ENCODE results near the gene EMP2.
A peak's percentile ranks its signal among the peaks of the same experiment; 100 is the strongest.
"Not testable (repeated sequence)": the region's sequence is repeated elsewhere in the genome, so short reads cannot be mapped to it uniquely, and the experiment has no call there.

EMP2 gene

DNA sequence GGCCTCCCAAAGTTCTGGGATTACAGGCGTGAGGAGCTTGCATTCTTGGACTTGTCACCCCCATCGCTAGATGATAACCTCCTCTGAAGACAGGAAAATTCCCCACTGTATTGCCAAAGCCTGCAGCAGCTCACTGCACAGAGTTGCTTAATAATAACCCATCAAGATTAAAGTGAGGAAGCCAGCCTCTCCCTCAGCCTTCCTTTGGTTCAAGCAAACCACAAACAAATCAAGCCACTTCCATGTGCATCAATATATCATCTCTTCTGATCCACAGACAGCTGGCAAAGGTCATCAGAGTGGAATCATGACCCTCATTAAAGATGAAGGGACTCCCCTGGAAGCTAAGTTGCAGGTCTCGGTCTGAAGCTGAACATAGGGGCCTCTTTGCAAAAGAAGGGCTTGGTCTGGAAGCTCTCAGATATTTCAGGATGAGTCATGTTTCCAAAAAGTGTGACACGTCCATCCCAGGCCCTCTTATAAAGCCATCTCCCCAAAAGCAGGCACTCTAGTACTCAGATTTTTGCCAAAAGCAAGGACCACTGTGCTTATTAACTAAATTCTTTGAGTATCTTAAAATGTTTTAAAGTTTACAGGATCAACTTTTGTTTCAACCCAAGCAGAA lies 4.8 kb downstream of the EMP2 start:
- no peaks in the 10 kb centered on the region for H3K4me1 Mint-ChIP-seq (ENCODE audit: low read depth)
- peaks cover 26% of the 10 kb centered on the region for H3K27me3 Mint-ChIP-seq
- H3K27ac Mint-ChIP-seq, result no peak overlapping the region
- H3K4me3 Mint-ChIP-seq, result no peak overlapping the region
- H3K9me3 Mint-ChIP-seq, result no peaks in the 10 kb centered on the region
- no peaks in the 10 kb centered on the region for H3K36me3 Mint-ChIP-seq (ENCODE audit: low read depth)

DNA sequence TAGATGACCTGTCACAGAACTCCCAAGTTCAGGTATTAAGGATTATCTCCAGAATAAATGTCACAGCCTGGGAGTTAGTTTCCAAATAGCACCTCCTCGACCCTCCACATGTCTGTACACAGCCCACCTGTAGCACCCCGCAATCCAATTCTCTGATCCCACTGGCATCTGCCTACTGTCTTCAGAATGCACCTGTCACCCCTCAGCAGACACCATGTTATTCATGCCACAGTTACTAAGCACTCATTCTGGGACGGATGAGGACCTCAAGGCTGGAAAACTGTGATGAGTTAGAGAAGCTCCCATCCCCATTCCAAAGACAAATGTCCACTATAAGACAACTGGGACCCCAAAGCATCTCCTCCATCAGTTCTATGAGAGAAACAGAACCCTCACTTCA lies 7.8 kb downstream of the EMP2 start:
- Mint-ChIP-seq H3K27me3 (peaks cover 7% of the 10 kb centered on the region), H3K4me3 (no peak overlapping the region), H3K27ac (no peak overlapping the region), H3K4me1 (ENCODE audit: low read depth) (no peaks in the 10 kb centered on the region), H3K9me3 (no peaks in the 10 kb centered on the region), H3K36me3 (ENCODE audit: low read depth) (no peaks in the 10 kb centered on the region)

- Mint-ChIP-seq H3K27ac (no peak overlapping the region), H3K27me3 (peaks cover 8% of the 10 kb centered on the region), H3K36me3 (ENCODE audit: low read depth) (no peaks in the 10 kb centered on the region), H3K4me3 (no peak overlapping the region), H3K4me1 (ENCODE audit: low read depth) (no peaks in the 10 kb centered on the region), H3K9me3 (no peaks in the 10 kb centered on the region)
Observed at GRCh38 chr16:10571354-10571753, 9.0 kb downstream of the EMP2 start.

GRCh38 chr16:10569621-10570020 lies 10.8 kb downstream of the EMP2 start:
- Mint-ChIP-seq H3K4me1 (ENCODE audit: low read depth) (no peaks in the 10 kb centered on the region), H3K27me3 (peaks cover 12% of the 10 kb centered on the region), H3K9me3 (no peaks in the 10 kb centered on the region), H3K36me3 (ENCODE audit: low read depth) (no peaks in the 10 kb centered on the region), H3K4me3 (no peak overlapping the region), H3K27ac (no peak overlapping the region)

GRCh38 chr16:10566613-10567012 lies 13.8 kb downstream of the EMP2 start:
- Mint-ChIP-seq H3K9me3 (no peaks in the 10 kb centered on the region), H3K27me3 (peaks cover 25% of the 10 kb centered on the region), H3K4me3 (no peak overlapping the region), H3K36me3 (ENCODE audit: low read depth) (peaks cover 4% of the 10 kb centered on the region), H3K4me1 (ENCODE audit: low read depth) (no peaks in the 10 kb centered on the region), H3K27ac (no peak overlapping the region)

DNA sequence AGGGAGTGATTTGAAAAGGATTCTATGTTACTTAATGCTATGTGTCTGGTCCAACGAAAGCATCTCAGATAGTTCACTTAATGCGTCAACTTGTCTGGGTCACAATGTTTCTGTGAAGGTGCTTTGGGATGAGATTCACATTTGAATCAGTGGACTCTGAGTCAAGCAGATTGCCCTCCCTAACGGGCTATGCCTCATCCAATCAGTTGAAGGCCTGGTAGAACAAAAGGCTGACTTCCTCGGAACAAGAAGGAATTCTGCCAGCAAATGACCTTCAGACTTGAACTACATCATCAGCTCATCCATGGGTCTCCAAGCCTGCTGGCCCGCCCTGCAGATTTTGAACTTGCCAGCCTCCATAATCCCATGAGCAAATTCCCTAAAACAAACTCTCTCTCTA lies 15.2 kb downstream of the EMP2 start:
- Mint-ChIP-seq H3K36me3 (ENCODE audit: low read depth) (peaks cover 4% of the 10 kb centered on the region), H3K27ac (no peak overlapping the region), H3K4me1 (ENCODE audit: low read depth) (no peaks in the 10 kb centered on the region), H3K9me3 (no peaks in the 10 kb centered on the region), H3K4me3 (no peak overlapping the region), H3K27me3 (peaks cover 36% of the 10 kb centered on the region)

DNA sequence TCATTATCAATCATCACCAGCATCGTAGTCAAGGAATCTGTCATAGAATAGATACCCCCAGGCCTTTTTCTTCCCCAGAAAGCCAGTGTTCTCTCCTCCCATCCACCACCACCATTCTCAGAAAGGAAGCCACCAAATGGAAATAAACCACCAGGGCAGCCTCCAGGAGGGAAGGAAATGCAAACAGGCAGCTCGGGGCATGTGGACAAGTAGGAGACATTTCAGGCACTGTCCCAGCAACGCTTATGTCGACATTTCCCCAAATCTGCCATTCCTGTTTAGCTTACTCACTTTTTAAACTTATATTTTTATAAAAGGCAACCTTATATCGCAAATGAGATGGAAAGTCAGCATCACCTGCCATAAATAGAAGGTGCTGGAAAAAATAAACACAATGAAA lies 15.8 kb downstream of the EMP2 start:
- H3K9me3 Mint-ChIP-seq, result no peaks in the 10 kb centered on the region
- H3K27ac Mint-ChIP-seq, result no peak overlapping the region
- H3K36me3 Mint-ChIP-seq (ENCODE audit: low read depth), result peaks cover 4% of the 10 kb centered on the region
- H3K27me3 Mint-ChIP-seq, result peaks cover 36% of the 10 kb centered on the region
- no peaks in the 10 kb centered on the region for H3K4me1 Mint-ChIP-seq (ENCODE audit: low read depth)
- no peak overlapping the region for H3K4me3 Mint-ChIP-seq

GRCh38 chr16:10562361-10562899 lies 18.0 kb downstream of the EMP2 start:
- no peak overlapping the region for H3K27ac Mint-ChIP-seq
- no peaks in the 10 kb centered on the region for H3K9me3 Mint-ChIP-seq
- H3K4me1 Mint-ChIP-seq (ENCODE audit: low read depth), result peaks cover 6% of the 10 kb centered on the region
- peaks cover 36% of the 10 kb centered on the region for H3K27me3 Mint-ChIP-seq
- peaks cover 4% of the 10 kb centered on the region for H3K36me3 Mint-ChIP-seq (ENCODE audit: low read depth)
- no peak overlapping the region for H3K4me3 Mint-ChIP-seq

DNA sequence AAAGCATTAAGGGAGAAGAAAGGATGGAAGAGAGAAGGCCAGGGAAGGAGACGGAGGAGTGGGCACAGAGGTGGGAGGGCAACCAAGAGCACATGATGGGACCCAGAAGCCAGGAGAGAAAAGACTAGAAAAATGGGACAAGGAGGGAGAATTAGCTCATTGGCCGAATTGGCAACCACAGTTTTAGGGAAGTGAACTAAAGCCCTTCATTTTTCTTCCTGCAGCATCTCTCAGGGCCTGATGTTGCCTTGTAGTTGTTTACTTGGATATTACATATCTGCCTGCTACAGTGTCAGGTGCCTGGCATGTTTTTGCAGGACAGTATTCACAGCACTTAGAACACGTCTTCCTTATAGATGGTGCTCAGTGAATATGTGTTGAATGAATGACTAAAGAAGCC lies 19.0 kb downstream of the EMP2 start:
- peaks cover 6% of the 10 kb centered on the region for H3K4me1 Mint-ChIP-seq (ENCODE audit: low read depth)
- H3K4me3 Mint-ChIP-seq, result no peak overlapping the region
- H3K36me3 Mint-ChIP-seq (ENCODE audit: low read depth), result peaks cover 4% of the 10 kb centered on the region
- H3K27ac Mint-ChIP-seq, result no peak overlapping the region
- no peaks in the 10 kb centered on the region for H3K9me3 Mint-ChIP-seq
- peaks cover 35% of the 10 kb centered on the region for H3K27me3 Mint-ChIP-seq

DNA sequence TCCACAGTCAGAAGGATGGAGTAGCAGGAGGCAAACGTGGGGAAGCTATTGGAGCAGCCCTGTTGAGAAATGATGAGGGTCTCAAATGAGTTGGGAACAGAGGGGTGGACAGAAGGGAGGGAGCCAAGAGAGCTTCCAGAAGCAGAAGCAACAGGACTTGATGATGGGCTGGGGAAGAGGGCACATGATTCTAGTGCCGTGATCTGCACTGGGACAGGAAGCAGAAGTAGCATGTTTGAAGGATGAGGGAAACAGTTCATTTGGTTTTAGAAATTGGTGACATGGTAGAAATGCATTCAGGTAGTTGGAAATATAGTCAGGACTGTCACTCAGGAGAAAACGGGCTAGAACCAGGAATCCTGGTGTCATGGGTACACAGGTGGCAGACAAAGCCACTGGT lies 19.4 kb downstream of the EMP2 start:
- Mint-ChIP-seq H3K27me3 (peaks cover 39% of the 10 kb centered on the region), H3K36me3 (ENCODE audit: low read depth) (peaks cover 6% of the 10 kb centered on the region), H3K9me3 (no peaks in the 10 kb centered on the region), H3K27ac (no peak overlapping the region), H3K4me1 (ENCODE audit: low read depth) (peaks cover 6% of the 10 kb centered on the region), H3K4me3 (no peak overlapping the region)

DNA sequence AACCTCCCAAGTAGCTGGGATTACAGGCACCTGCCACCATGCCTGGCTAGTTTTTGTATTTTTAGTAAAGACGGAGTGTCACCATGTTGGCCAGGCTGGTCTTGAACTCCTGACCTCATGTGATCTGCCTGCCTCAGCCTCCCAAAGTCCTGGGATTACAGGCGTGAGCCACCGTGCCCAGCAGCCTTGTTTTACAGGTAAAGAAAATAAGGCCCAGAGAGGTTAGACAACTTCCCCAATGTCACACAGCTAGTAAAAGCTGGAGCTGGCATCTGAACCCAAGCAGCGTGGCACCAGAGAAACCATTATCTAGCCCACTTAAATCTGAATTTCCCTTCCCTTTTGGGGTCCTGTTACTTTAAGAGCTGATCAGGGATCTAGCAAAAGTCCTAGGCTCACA lies 20.6 kb downstream of the EMP2 start:
- not testable (repeated sequence) for H3K4me3 Mint-ChIP-seq; H3K4me1 Mint-ChIP-seq (ENCODE audit: low read depth); H3K36me3 Mint-ChIP-seq (ENCODE audit: low read depth); H3K27ac Mint-ChIP-seq; H3K9me3 Mint-ChIP-seq
- peaks cover 39% of the 10 kb centered on the region for H3K27me3 Mint-ChIP-seq

- Mint-ChIP-seq H3K4me3 (no peak overlapping the region), H3K4me1 (ENCODE audit: low read depth) (peaks cover 6% of the 10 kb centered on the region), H3K9me3 (no peaks in the 10 kb centered on the region), H3K27me3 (peaks cover 36% of the 10 kb centered on the region), H3K27ac (no peak overlapping the region), H3K36me3 (ENCODE audit: low read depth) (peaks cover 9% of the 10 kb centered on the region)
Observed at GRCh38 chr16:10558746-10559641, 21.4 kb downstream of the EMP2 start.

DNA sequence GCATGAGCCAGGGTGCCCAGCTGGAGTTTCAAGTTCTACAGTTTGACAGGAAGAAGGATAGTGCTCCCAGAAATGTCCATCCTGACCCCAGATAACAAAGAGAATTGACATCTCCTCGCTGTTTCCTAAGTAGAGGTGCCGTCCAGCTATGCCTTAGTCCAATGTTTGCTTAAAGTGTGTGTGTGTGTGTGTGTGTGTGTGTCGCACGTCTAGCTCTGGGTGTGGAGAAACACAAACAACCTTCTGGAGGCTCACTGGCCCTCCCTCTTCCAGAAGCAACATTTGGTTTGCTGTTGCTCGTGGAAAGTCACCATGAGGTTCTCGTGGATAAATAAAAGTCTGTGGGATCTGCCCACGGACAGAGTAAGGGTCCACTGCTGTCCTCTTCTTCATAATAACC lies 22.1 kb downstream of the EMP2 start:
- Mint-ChIP-seq H3K9me3 (no peaks in the 10 kb centered on the region), H3K4me3 (no peak overlapping the region), H3K27ac (no peak overlapping the region), H3K27me3 (peaks cover 31% of the 10 kb centered on the region), H3K4me1 (ENCODE audit: low read depth) (peaks cover 10% of the 10 kb centered on the region), H3K36me3 (ENCODE audit: low read depth) (peaks cover 9% of the 10 kb centered on the region)

GRCh38 chr16:10557750-10558149 lies 22.6 kb downstream of the EMP2 start:
- peaks cover 9% of the 10 kb centered on the region for H3K36me3 Mint-ChIP-seq (ENCODE audit: low read depth)
- H3K9me3 Mint-ChIP-seq, result no peaks in the 10 kb centered on the region
- no peak overlapping the region for H3K4me3 Mint-ChIP-seq
- H3K4me1 Mint-ChIP-seq (ENCODE audit: low read depth), result peaks cover 16% of the 10 kb centered on the region
- peak overlapping the region; percentile 37 for H3K27ac Mint-ChIP-seq
- peaks cover 31% of the 10 kb centered on the region for H3K27me3 Mint-ChIP-seq

DNA sequence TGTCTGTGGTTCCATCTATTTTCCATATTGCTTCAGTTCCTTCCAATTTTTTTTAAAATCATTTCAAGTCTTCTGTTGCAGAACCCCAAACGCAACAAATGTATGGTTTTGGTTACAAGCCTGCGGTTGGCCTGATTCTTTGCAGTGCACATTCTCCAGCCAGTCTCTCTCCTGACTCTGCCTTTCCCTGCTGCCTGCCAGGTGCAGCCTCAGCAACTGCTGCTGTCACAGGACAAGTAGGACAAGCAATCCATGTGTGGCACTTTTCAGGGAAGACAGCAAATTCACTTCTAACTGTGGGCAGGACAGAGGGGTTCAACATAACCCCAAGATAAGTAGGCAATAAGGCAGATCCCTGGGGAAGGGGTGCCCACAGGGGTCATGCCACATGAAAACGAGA lies 24.2 kb downstream of the EMP2 start:
- peaks cover 6% of the 10 kb centered on the region for H3K36me3 Mint-ChIP-seq (ENCODE audit: low read depth)
- no peak overlapping the region for H3K4me3 Mint-ChIP-seq
- H3K4me1 Mint-ChIP-seq (ENCODE audit: low read depth), result peaks cover 20% of the 10 kb centered on the region
- peaks cover 21% of the 10 kb centered on the region for H3K27me3 Mint-ChIP-seq
- peak overlapping the region; percentile 19 for H3K27ac Mint-ChIP-seq
- H3K9me3 Mint-ChIP-seq, result no peaks in the 10 kb centered on the region
